Smooth muscle cell (in vitro differentiated cells): ENCODE data around the gene ULK3. TPM values are rescaled to one million over a fixed set of nuclear protein-coding genes. Genes with fewer than 3 reads are reported as not detected.

Experiments
- DNase-seq: peaks from one replicate; lab custom pipeline; 2025; ENCODE audit not compliant: unreplicated experiment; lab: John Stamatoyannopoulos, UW
- H2AFZ ChIP-seq: fragments of 200-600 bp; sonication (generic); 2 replicates; pipeline ENCODE4 v1.6.0; 2016; ENCODE audit warnings: antibody characterized with exemption, low read depth, mild to moderate bottlenecking
- H3F3A ChIP-seq: fragments of 200-600 bp; sonication (generic); 2 replicates; pipeline ENCODE4 v1.6.0; 2017; ENCODE audit warnings: antibody characterized with exemption, low read depth
- H3K27ac ChIP-seq: fragments of 200-600 bp; sonication (generic); 2 replicates; pipeline ENCODE4 v1.5.1; 2016; ENCODE audit warnings: low read depth, mild to moderate bottlenecking
- H3K27me3 ChIP-seq: fragments of 200-600 bp; sonication (generic); 2 replicates; pipeline ENCODE4 v1.6.1; 2016; ENCODE audit warnings: low read depth, mild to moderate bottlenecking
- H3K36me3 ChIP-seq: fragments of 200-600 bp; sonication (generic); 2 replicates; pipeline ENCODE4 v1.5.1; 2016; ENCODE audit warnings: low read depth
- H3K4me1 ChIP-seq: fragments of 200-600 bp; sonication (generic); 2 replicates; pipeline ENCODE4 v1.5.1; 2016; ENCODE audit warnings: low read depth
- H3K4me2 ChIP-seq: fragments of 200-600 bp; sonication (generic); 2 replicates; pipeline ENCODE4 v1.6.0; 2016; ENCODE audit warnings: mild to moderate bottlenecking
- H3K4me3 ChIP-seq: fragments of 200-600 bp; sonication (generic); 2 replicates; pipeline ENCODE4 v1.5.1; 2016; ENCODE audit warnings: mild to moderate bottlenecking
- H3K79me2 ChIP-seq: fragments of 200-600 bp; sonication (generic); 2 replicates; pipeline ENCODE4 v1.6.0; 2016; ENCODE audit warnings: low read depth, mild to moderate bottlenecking
- H3K9ac ChIP-seq: fragments of 200-600 bp; sonication (generic); 2 replicates; pipeline ENCODE4 v1.6.0; 2016; ENCODE audit warnings: low read depth
- H3K9me3 ChIP-seq: fragments of 200-600 bp; sonication (generic); replicated peaks from 2 replicates; pipeline ENCODE4 v1.5.1; 2016; ENCODE audit warnings: low read depth
- H4K20me1 ChIP-seq: fragments of 200-600 bp; sonication (generic); 2 replicates; pipeline ENCODE4 v1.6.0; 2016; ENCODE audit warnings: low read depth
- WGBS: methylation state at CpG from one replicate; pipeline ENCODE4 v1.1.7; 2016; ENCODE audit warnings: low lambda C conversion rate; 5-methylcytosine and 5-hydroxymethylcytosine counted together
- polyA plus RNA-seq: library from polyadenylated mRNA; unstranded; fragments of >200 nt; fragmentation: Nextera tagmentation; extraction: Ambion mirVana; gene quantifications from 2 replicates; pipeline ENCODE4 v1.2.1, GENCODE V29; 2016
- total RNA-seq: library from RNA; depleted of rRNA; stranded (reverse); fragments of >200 nt; gene quantifications from 2 replicates; pipeline ENCODE4 v1.2.3, GENCODE V29; 2014
- TF ChIP-seq, protein P1 (sequence below): fragments of 200-600 bp; sonication (generic); IDR thresholded peaks from 2 replicates; pipeline ENCODE4 v1.5.1; 2017; ENCODE audit warnings: borderline replicate concordance, mild to moderate bottlenecking, antibody characterized with exemption; ENCODE audit not compliant: insufficient read depth, poor library complexity, severe bottlenecking

The ULK3 gene
- total and polyA plus RNA-seq, 2 experiments from 2014 or later: 14.2 to 20.8 TPM

DNA sequence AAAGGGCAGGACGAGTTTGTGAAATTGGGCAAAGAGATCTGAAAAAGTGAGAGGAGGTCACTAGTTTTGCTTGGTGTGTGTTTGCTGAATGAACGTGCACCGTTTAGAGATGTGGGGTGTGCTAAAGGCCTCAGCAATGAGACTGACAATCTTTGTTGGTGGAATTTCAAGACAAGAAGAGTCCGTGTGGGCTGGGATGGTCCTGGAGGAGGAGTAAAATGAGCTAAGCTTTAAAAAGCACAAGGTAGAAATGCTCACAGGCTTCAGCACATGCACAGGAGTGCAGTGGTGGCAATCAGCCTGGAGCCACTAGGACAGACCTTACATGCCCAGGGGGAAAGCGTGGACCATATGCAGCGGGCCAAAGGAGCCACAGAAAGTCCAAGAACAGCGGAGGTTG, 18.0 kb downstream of the ULK3 start:
- 82% methylated on average over 7 of the region's 7 CpGs for WGBS
- H3K27me3 ChIP-seq: peaks cover 55% of the 10 kb centered on the region
- no peak for DNase-seq

DNA sequence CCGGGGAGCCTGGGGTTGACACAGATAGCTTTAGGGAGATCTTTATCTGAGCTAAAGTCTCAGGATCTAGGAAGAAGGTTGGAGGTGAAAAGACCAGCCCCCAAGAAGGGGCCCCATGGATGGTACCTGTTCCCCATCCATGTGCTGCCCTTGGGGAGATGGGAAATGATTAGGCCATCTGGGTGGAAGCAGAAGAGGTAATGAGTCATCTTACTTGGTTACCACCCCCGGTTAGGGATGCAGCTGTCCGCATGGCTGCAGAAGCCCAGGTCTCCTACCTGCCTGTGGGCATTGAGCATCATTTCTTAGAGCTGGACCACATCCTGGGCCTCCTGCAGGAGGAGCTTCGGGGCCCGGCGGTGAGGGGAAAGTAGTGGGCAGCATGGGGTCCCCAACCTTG, 19.6 kb downstream of the ULK3 start:
- H3K9me3 ChIP-seq: no peaks in the 10 kb centered on the region
- WGBS: 76% methylated on average over 6 of the region's 6 CpGs
- no peak overlapping the region for H3K9ac ChIP-seq
- no peak for DNase-seq
- H3K4me1 ChIP-seq: peaks cover 16% of the 10 kb centered on the region
- TF ChIP-seq, protein P1, sequence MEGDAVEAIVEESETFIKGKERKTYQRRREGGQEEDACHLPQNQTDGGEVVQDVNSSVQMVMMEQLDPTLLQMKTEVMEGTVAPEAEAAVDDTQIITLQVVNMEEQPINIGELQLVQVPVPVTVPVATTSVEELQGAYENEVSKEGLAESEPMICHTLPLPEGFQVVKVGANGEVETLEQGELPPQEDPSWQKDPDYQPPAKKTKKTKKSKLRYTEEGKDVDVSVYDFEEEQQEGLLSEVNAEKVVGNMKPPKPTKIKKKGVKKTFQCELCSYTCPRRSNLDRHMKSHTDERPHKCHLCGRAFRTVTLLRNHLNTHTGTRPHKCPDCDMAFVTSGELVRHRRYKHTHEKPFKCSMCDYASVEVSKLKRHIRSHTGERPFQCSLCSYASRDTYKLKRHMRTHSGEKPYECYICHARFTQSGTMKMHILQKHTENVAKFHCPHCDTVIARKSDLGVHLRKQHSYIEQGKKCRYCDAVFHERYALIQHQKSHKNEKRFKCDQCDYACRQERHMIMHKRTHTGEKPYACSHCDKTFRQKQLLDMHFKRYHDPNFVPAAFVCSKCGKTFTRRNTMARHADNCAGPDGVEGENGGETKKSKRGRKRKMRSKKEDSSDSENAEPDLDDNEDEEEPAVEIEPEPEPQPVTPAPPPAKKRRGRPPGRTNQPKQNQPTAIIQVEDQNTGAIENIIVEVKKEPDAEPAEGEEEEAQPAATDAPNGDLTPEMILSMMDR: no peak
- H3K4me2 ChIP-seq: no peak overlapping the region
- H4K20me1 ChIP-seq: no peaks in the 10 kb centered on the region
- no peak overlapping the region for H3K27ac ChIP-seq
- no peaks in the 10 kb centered on the region for H3F3A ChIP-seq
- peaks cover 42% of the 10 kb centered on the region for H3K27me3 ChIP-seq
- H3K79me2 ChIP-seq: no peaks in the 10 kb centered on the region
- no peak overlapping the region for H3K4me3 ChIP-seq
- no peaks in the 10 kb centered on the region for H3K36me3 ChIP-seq
- no peak overlapping the region for H2AFZ ChIP-seq

More for the DNA sequence above, 18.0 kb downstream of the ULK3 start:
- no peak overlapping the region for H3K27ac ChIP-seq
- no peaks in the 10 kb centered on the region for H4K20me1 ChIP-seq
- H3F3A ChIP-seq: no peaks in the 10 kb centered on the region
- no peak overlapping the region for H3K4me2 ChIP-seq
- H3K79me2 ChIP-seq: no peaks in the 10 kb centered on the region
- H2AFZ ChIP-seq: no peak overlapping the region
- no peak overlapping the region for H3K9ac ChIP-seq
- no peak overlapping the region for H3K4me3 ChIP-seq
- H3K9me3 ChIP-seq: no peaks in the 10 kb centered on the region
- TF ChIP-seq, protein P1: no peak
- H3K4me1 ChIP-seq: peaks cover 16% of the 10 kb centered on the region
- H3K36me3 ChIP-seq: no peaks in the 10 kb centered on the region

DNA sequence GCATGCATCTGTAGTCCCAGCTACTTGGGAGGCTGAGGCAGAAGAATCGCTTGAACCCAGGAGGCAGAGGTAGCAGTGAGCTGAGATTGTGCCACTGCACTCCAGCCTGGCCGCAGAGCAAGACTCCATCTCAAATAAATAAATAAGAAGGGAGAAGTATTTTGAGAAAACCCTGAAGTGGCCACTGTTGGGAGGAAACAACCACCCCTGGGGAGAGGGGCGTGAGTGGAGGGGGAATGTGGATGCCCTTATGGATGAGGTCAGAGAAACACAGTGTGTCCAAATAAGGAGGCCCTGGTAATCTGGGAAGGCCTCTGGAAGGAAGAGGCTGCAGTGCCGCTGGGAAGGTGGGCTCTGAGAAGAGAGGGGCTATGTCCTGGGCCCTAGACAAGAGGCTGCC, 20.7 kb downstream of the ULK3 start:
- H3K4me2 ChIP-seq: no peak overlapping the region
- H3K9ac ChIP-seq: no peak overlapping the region
- no peaks in the 10 kb centered on the region for H3K9me3 ChIP-seq
- H3K36me3 ChIP-seq: no peaks in the 10 kb centered on the region
- H2AFZ ChIP-seq: no peak overlapping the region
- no peak for DNase-seq
- no peaks in the 10 kb centered on the region for H3F3A ChIP-seq
- H3K4me3 ChIP-seq: no peak overlapping the region
- peaks cover 31% of the 10 kb centered on the region for H3K27me3 ChIP-seq
- H3K79me2 ChIP-seq: no peaks in the 10 kb centered on the region
- no peaks in the 10 kb centered on the region for H4K20me1 ChIP-seq
- TF ChIP-seq, protein P1: no peak
- no peak overlapping the region for H3K27ac ChIP-seq
- 87% methylated on average over 4 of the region's 4 CpGs for WGBS
- H3K4me1 ChIP-seq: peaks cover 16% of the 10 kb centered on the region

DNA sequence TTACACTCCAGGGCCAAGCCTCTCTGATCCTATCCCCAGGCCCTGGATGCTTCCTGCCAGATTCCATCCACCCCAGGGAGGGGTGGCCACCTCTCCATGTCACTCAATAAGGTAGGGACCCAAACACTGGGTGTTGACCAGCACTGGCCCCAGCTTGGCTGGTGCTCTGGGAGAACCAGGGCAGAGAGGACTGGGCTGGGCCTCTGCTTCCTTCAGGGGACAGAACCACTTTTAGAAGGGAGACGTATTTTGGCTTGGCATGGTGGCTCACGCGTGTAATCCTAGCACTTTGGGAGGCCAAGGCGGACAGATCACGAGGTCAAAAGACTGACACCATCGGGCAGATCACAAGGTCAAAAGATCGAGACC, 21.2 kb downstream of the ULK3 start:
- peaks cover 16% of the 10 kb centered on the region for H3K4me1 ChIP-seq
- TF ChIP-seq, protein P1: no peak
- H3K9ac ChIP-seq: no peak overlapping the region
- no peaks in the 10 kb centered on the region for H3K9me3 ChIP-seq
- no peak overlapping the region for H2AFZ ChIP-seq
- H3K4me3 ChIP-seq: no peak overlapping the region
- no peaks in the 10 kb centered on the region for H3K79me2 ChIP-seq
- H3K27ac ChIP-seq: no peak overlapping the region
- H3K36me3 ChIP-seq: no peaks in the 10 kb centered on the region
- H4K20me1 ChIP-seq: no peaks in the 10 kb centered on the region
- no peak overlapping the region for H3K4me2 ChIP-seq
- DNase-seq: no peak
- H3F3A ChIP-seq: no peaks in the 10 kb centered on the region
- 88% methylated on average over 7 of the region's 7 CpGs for WGBS
- peaks cover 27% of the 10 kb centered on the region for H3K27me3 ChIP-seq
